HG03460 (cell line): ENCODE results near the gene TAMM41.
"Not testable (repeated sequence)": the region's sequence is repeated elsewhere in the genome, so short reads cannot be mapped to it uniquely, and the experiment has no call there.

Experiments
- ATAC-seq: cut with Tn5 transposase; IDR thresholded peaks from one replicate; pipeline ENCODE4 v1.9.1; 2021; ENCODE audit not compliant: unreplicated experiment

TAMM41 gene

DNA sequence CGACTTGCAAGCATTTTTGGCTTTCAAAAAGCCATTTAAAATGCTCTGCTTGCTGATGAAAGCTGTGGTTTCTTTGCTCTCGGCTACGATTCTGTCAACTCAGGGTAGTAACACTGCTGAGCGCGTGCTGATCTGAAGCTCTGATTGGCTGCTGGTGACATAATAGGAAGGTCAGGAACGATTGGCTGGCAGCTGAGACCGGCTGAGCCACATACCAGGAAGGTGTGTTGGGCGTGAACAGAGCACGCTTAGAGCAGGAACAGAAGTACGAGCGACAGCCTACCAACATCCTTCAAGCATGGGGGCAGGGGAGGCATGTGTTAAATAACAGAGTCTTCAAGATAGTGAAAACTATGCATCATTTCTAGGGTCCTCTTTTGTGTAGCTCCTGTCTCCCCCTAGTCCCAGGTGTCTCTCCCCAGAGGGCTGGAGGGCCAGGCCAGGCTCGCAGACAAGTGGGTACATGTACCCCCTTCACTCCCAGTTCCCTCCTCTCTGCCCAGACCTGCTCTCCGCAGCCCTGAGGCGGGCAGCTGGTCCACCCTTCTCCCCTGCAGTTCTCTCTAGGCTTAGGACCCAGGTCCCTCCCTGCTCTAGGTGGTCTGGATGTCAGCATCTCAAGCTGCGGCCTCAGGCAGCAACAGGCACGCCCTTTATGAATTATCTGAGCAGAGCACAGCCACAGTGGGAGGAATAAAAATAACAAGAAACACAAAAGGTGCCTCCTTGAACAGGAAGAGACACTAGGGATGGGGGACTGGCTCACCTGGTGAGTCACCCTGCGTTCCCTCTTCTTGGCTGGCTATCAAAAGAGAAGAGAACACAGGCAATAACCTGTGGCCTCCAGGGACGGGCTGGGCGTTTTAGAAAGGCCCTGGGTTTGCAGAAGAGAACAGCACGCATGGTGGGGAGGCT is 76.0 kb downstream of the TAMM41 start:
- peak; percentile 100 for ATAC-seq

DNA sequence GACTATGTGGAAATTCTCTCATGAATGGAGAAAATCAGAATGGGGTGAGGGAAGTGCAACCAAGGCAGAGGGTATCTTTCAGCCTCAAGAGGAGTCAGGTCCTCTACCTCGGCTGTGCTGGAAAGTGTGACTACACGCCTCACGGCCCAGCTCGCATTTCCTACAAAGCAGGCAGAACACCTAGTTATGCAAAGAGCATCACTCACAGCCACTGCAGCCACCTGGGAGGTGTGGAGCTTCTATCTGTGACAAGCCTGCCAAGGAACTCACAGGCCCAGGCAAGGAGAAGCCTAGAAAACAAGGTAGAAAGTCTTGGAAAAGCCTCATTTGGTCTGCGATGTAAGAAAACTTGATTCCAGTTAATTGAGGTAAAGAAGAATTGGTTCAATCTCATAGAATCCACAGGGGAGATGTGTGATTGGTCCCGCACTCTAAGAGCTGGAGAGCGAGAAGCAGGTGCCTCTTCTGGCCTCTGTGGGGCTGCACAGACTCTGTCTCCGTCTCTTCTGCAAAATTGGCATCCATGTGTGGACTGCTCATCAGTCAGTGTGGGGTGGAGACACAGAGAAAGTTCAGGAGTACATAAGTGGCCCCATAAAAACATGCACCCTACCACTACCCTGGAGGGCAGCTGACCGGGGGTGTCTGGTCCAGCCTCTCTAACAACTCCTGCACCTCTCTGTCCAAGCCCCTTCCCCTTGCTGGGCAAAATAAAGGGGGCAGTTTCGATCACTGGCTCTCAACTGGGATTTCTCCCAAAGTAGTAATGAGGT is 76.8 kb downstream of the TAMM41 start:
- ATAC-seq = peak; percentile 6

DNA sequence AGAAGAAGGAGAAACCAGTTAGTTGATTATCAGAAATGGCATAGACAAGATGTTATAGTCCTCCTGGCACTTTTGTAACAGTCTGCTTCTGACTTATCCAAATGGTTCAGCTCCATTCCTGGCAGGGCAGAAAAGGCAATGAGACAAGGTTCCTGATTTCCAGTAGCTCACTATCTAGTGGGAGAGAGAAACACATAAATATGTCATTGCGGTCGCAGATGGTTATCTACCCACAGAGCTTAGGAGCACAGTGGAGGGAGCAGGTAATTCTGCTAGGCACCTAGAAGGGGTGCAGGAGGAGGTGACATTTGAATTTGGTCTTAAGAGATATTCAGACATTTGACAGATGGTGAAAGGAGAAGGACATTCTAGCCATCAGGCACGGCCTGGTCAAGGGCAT is 78.1 kb downstream of the TAMM41 start:
- ATAC-seq = no peak

DNA sequence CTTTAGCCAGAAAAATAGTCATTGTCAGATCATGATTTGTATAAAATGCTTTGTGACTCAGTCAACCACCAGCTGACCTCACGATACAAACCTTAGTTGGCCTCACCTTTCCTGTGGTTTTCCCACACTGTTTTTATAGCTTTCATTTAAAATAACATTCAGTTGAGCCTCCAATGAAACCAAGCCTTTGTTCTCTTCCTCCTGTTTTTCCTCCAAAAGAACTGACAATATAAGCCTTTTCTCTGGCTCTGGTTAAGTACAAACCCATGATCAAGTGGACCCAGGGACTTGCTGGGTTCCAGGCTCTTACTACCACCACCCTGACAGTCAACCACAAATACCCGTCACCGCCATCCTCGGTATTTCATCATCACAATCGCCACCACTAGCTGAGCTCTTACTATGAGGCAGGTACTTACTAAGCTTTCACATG is 81.7 kb downstream of the TAMM41 start:
- no peak for ATAC-seq

DNA sequence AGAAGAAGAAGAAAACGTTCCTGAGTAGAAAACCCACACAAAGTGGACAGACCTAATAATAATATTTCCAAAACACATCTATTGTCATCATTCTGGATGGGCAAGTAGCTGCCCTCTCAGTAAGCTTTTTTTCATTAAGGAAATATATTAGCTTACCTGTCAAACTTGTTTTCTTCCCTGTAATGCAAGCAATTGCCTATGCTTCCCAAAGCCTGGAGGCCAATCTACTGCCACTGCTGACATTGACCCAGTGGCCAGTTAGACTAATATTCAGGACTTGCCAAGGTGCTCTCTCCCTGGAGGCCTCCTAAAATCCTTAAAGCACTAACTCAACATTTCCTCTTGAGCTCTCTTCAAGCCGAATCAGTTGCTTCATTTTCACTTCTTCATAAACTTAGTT is 86.7 kb downstream of the TAMM41 start:
- ATAC-seq = no peak

DNA sequence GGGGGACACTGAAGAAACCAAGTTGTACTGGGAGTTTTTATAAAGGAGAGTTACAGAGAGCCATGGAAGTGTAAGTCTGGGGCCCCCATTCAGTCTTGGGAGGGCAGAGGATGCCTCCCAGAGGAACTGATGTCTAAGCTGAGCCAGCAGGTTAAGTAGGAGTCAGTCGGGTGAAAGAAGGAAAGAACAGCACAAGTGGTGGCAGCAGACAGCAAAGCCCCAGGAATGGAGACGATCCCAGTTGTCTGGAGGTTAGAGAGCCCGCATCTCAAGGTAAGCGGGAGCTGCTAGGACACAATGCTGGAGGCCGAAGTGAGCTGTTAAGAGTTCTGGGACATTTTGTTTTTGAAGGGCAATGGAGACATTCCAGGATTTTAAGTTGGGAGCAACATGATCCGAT is 88.8 kb downstream of the TAMM41 start:
- no peak for ATAC-seq

DNA sequence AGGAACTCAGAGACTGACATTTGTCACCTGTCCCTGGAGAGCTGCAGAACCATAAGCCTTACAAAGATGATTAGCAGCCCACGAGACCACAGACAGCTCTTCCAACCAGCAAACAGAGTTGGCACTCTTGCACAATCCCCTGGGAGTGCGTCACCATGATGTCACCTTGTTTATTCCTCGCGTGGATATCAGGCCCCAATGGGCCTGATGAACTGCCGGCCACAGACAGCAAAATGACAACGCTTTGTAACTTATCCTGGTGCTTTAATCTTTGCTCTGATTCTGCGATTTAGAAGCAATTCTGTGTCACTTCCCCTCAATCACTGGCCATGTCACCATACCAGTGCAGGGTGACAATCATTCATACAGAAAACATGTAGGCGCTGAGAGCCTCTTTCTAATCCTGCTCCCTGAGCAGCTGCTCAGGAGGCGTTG is 89.2 kb downstream of the TAMM41 start:
- ATAC-seq = no peak

DNA sequence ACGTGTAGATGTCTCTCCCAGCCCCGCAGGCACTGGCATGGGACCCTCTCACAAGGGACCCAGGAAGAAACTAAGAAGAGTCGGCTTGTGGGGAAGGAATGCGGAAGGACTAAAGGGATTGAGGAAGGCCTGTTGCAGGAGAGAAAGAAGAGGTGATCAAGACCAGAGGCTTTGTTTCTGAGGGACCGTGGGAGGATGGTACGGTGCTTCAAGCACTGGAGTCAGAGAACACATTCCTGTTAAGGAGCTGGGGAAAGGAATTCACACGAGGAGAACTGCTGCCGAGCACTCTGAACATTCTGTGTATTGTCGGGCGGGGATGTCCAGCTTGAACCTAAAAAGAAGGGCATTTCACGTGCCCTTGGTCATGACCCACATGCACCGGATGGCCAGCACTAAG is 91.4 kb downstream of the TAMM41 start:
- ATAC-seq = no peak

DNA sequence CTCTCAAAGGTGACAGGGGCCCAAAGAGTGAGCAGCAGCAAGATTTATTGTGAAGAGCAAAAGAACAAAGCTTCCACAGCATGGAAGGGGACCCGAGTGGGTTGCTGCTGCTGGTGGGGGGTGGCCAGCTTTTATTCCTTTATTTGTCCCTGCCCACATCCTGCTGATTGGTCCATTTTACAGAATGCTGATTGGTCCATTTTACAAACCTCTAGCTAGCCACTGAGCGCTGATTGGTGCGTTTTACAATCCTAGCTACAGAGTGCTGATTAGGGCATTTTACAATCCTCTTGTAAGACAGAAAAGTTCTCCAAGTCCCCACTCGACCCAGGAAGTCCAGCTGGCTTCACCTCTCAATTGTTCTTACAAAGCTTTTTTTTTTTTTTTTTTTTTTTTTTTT is 94.4 kb downstream of the TAMM41 start:
- not testable (repeated sequence) for ATAC-seq

DNA sequence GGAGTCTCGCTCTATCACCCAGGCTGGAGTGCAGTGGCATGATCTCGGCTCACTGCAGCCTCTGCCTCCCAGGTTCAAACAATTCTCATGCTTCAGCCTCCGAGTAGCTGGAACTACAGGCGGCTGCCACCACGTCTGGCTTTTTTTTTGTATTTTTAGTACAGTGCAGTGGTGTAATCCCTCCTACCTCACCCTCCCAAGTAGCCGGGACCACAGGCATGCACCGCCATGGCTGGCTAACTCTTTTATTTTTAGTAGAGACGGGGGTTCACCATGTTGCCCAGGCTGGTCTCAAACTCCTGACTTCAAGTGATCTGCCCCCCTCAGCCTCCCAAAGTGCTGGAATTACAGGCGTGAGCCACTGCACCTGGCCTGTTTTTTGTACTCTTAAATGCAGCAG is 98.4 kb downstream of the TAMM41 start:
- ATAC-seq = not testable (repeated sequence)
